GM18858 (cell line): Measurements from ENCODE around the gene IL1RAP.
A peak's percentile ranks its signal among the peaks of the same experiment; 100 is the strongest.

Experiments
- ATAC-seq: cut with Tn5 transposase; IDR thresholded peaks from one replicate; pipeline ENCODE4 v1.9.1; 2021; ENCODE audit not compliant: unreplicated experiment

The IL1RAP gene

DNA sequence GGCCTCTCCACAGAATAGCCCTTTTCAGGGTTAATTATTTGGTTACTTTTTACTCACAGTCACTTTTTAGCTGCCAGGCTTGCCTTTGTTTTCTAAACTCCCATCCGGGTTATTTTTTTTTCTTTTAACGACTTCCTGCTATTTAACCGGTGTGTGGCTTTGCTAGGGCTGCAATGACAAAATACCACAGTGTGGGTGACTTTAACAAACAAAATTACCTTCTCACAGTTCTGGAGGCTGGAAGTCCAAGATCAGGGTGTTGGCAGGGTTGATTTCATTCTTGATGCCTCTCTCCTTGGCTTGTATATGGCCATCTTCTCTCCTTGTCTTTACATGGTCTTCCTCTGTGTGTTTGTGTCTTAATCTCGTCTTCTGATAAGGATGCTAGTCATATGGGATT is 91.5 kb downstream of the IL1RAP start:
- no peak for ATAC-seq

DNA sequence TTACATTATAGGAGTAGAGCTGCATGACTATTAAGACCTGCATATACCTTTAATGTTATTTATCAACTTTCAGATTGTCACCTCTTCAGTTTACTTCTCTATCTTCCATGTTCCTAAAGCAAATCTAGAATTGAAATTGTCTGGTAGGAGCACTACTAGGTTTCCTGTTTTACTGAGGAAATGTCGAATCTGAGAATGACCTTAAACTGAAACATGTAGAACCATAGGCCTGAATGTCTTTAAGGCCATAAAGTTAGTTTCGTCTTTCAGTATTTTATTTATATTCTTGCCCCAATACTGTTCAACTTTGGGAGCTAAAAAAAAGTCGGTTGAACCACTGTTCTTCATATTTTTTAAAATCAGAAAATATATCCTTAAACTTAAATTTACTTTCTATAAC is 92.7 kb downstream of the IL1RAP start:
- no peak for ATAC-seq

DNA sequence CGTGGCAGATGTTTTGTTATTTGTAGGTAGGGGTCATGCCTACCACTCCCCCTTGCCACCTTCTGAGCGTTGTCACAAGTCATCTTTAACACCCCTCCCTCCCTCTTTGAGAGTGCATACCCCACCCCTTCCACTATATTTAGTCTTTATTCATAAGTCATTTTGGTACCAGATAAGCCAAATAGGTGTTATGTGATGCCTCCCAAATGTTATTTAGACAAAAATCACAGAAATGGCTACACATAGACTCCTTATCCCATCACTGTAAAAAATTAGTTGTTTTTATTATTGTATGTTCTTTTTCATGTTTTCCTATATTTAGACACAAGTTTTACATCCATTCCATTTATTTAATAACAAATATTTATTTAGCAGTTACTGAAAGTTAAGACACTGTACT is 93.1 kb downstream of the IL1RAP start:
- ATAC-seq, result no peak

DNA sequence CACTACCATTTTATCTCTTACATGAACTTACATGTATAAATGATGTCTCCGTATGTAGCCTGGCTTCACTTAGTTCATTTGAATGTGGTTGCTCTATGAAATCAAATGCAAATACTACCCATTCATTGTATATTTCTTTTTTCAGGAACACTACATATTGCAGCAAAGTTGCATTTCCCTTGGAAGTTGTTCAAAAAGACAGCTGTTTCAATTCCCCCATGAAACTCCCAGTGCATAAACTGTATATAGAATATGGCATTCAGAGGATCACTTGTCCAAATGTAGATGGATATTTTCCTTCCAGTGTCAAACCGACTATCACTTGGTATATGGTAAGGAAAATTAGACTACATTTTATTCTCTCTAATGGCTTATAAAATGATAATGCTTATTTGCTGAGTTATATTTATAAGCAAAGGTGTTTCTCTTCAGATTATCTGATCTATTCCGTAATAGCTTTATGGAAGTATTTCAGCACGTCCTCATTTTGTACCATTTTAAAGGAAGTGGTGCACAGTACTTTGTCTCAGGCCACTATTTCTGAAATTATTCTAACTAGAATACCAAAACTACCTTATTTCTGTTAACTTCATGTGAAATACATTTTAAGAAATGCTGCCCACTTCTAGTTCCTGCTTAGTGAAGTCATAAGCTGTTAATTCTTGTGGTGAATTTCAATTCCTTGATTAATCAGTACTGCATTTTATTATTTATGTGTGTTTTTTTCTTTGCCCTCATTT is 95.1 kb downstream of the IL1RAP start:
- no peak for ATAC-seq

DNA sequence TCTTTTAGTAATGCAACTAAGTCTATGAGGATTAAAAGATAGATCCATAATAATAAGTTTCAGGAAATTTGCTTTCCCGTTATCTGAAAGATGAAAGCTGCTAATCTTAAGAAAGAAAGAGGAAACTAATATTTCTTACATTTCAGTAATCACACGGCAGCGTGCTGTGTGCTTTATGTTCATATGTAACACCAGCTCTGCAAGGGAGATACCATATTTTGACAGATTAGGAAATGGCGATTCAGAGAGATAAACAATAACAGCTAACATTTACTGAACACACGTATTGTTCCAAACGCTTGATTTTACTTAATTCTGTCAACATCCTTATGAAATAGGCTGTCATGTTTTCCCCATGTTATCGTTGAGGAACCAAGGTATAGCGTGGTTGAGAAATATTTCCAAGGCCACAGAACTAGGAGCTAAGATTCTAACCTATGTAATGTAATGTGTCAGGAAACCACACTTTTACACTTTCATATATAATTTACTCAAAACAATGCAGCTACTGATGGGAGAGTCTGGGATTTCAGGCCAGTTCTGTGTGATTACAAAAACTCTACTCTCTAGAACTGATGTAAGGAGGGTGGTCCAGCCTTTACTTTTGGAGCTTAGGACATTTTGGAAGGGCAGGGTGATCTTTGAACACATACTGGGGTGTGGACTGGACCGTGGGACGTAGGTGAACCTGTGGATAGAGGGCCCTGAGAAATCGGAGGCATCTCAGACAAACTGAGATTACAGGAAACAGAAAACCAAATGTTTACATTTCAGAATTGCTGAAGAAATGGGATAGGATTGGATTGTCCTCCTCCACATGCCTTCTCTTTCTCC is 100.6 kb downstream of the IL1RAP start:
- no peak for ATAC-seq

DNA sequence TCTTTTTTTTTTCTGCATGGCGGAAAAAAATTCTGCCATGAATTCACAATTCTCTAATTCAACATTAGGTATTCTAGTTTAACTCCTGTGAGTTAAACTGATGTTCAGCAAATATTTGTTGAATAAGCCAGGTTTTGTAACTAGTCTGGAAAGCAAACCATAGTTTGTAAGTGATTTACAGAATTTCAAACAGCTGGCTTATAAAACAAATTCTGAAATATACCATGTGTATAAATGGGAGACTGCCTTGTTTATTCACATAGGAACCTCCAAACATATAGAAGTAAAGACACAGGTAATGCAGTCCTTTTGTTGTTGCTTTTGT is 101.1 kb downstream of the IL1RAP start:
- ATAC-seq, result no peak

DNA sequence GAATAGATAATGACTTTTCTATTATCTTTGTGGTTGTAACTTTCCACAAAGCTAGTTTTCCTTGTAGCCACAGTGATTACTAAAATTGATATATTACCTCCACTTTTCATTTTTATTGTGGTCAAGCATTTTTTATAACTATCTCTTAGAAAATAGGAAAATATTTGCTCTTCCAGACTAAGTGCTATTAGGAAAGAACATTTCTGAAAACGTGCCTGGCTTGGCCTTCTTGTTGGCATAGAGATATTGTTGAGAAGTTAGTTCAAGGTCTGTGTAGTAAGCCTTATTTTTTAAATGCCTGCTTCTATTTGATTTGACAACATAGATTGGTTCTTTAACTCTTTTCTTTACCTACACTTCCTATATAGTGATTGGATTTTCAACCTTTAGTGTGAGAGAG is 101.7 kb downstream of the IL1RAP start:
- no peak for ATAC-seq

DNA sequence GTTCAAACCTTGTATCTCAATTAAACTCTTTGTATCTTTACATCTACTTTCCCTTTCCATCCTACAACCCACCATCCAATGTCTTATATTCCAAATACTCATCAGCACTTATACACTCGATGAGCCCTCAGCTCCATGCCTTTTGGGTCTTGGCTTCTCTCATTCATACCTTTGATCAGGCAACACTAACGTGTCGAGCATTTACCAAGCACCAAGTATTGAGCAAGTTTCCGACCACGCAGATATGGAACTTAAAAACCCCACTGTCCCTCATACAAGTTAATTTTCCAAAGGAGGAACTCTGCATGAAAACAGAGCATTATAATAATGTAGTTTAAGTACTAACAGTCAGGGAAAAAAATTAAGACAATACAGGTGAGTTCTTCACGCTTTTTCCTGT is 102.8 kb downstream of the IL1RAP start:
- ATAC-seq, result no peak

DNA sequence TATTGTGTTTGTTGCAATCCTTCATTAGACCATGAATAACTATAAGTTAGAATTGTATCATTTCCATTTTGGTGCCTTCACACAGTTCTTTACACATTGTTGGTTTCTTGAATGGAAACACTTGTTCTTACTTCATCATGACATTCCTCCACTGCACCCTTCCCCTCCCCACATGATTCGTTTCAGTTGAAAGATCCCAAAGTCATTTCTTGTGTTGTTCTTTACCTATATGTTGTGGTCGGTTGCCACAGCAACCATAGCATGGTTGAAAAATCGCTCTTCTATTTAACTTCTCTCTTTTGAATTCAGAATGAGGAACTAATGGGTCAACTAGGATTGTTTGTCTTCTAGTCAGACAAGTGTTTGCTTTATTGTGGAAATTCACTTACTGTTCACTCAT is 103.3 kb downstream of the IL1RAP start:
- ATAC-seq, result peak; percentile 82

DNA sequence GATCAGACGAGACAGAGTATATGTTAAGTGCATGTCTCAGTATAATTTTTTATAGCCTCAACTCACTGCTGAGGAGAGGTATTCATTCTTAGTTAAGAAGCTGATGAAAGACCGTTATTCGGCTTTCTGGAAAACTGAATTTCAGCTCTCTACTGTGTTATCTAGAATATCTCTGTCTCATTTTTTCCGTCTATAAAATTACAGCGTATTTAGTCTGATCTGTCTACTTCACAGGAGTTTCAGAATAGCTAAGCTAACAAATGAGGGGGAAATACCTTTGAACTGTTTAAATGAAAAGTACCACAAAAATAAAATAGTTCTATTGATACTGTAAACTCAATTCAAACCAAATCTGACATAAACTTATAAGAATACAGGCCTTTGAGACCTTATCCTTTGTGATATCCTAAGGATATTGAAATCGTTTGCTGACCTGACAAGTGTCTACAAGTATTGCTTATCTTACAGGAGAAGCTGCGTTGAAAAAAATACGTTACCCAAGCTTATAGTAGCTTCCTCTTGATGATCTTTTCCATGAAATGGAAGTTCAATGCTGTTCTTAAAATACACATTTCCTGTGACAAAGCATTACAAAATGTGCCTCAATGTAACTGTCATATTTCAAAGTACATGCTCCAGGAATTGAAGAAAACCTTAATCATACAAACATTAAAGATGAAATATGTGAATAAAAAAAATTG is 104.6 kb downstream of the IL1RAP start:
- no peak for ATAC-seq

DNA sequence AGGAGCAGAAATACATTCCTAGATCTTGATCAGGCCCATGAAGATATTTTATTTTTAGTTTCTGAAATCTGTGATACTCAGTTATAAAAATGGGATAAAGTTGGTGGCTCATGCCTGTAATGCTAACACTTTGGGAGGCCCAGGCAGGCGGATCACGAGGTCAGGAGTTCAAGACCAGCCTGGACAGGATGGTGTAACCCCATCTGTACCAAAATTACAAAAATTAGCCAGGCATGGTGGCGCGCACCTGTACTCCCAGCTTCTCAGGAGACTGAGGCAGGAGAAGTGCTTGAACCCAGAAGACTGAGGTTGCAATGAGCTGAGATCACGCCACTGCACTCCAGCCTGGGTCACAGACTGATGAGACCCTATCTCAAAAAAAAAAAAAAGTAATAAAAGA is 105.5 kb downstream of the IL1RAP start:
- ATAC-seq, result no peak

DNA sequence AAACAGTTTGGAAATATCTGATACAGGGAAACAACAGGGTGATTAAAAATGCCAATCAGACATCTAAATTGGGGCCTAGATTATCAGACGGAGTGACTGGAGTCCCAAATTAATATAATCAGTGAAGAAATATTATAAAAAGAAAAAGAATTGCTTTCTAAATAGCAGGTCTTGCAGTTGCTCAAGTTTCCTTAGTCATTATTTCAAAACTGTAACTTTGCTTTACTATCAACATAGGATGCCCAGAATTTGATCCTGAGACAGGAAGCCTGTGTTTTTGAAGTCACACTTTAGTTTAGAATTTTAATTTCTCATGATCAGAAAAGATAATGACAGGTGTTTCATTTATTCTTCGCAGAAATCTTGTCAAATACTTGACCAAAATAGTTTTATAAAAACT is 105.9 kb downstream of the IL1RAP start:
- ATAC-seq, result no peak

DNA sequence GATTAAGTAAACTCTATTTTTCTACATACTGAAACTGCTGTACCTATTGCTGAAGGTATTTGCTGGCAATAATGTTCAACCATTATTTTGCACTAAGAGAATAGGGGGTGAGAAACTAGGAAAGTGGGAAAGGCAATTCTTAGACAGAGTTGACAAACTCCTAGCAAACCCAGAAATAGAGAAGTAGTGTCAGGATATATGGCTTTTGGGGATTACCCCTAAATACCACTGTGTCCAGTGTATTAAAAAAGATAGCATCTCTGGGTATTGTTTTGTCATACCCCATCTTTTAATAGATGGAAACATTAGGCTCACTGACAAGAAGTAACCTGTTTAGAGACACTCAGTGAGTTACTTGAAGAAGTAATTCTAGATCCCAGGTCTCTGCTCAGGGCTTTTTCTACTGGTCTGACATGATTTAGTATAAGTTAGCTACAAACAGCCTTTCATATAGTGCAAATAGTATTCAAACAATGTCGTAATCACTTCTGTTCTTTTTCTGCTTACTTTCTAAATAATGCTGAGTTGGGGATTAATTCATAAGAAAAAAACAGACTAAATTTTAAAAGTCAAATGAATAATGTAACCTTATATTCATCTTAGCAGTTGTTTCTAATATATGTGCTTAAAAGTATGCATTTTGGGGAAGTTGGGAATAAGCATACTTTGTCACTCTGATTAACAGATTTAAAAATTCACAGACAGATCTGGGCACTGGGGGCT is 107.2 kb downstream of the IL1RAP start:
- no peak for ATAC-seq

DNA sequence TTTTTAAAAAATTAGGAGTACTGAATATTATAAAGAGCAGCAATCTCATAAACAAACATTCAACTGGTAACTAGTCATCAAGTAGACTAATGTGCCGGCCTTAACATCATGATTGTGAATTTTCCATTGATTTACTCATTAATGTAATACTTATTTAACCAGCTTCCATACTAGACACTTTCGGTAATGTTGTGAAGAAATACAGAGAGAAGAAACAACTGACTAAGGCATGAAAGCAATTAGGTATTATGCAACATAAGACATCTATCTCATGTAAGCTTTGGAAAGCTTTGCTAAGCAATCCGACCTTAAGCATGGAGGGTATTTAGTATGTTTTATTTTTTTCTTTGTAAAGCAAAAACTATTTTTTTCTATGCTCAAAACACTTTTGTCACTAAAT is 108.0 kb downstream of the IL1RAP start:
- ATAC-seq, result no peak

DNA sequence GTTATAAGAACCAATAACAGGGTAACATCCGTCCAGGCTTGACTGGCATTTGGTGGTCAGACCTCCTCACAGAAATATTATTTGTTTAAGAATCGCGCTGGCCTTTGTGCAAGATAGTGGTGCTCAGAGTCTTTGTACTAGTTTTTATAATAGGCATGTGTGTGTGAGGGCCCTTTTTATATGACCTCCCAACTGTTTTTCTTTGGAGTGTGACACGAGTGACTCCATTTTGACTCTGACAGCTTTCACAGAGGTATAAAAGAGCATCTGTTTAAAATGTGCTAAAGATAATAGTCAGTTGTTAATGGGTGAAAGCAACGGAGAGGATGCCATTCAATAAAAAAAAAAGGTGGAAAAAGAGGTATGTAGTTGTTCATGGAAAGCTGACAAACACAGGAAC is 110.4 kb downstream of the IL1RAP start:
- ATAC-seq, result no peak

DNA sequence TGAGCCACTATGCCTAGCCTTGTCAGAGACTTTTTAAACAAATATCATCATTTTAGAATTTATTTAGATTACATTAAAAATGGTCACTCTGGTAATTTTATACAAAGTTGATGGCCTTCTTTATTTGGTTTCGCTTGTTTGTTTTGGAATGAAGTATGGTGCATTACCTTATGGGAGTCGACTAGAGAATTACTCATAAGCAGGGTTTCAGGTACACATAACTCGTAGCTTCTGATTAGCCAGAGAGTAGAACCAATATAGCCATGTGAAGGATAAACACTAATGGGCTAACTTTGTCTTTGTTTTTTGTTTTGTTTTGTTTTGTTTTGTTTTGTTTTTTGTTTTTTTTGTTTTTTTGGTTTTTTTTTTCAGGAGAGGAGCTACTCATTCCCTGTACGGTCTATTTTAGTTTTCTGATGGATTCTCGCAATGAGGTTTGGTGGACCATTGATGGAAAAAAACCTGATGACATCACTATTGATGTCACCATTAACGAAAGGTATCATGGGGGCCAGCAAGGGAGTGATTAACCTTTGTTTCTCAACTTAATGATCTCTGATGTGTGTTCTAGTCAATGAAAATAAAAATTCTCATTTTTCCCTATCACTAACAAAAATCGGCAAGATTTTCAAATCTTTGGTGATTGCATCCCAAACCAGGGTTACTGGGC is 113.2 kb downstream of the IL1RAP start:
- ATAC-seq, result no peak

DNA sequence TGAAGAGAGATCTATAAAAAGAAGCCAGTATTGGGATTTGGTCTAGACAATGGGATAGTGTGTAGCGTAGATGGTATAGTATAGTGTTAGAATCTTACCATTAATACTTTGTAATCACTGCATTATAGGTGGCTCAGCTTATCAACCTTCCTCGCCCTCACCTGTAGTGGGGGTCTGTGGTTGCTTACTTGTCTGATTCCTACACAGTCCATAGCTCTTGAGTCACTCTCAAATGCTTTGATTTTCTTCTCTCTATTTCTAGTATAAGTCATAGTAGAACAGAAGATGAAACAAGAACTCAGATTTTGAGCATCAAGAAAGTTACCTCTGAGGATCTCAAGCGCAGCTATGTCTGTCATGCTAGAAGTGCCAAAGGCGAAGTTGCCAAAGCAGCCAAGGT is 115.2 kb downstream of the IL1RAP start:
- ATAC-seq, result no peak

DNA sequence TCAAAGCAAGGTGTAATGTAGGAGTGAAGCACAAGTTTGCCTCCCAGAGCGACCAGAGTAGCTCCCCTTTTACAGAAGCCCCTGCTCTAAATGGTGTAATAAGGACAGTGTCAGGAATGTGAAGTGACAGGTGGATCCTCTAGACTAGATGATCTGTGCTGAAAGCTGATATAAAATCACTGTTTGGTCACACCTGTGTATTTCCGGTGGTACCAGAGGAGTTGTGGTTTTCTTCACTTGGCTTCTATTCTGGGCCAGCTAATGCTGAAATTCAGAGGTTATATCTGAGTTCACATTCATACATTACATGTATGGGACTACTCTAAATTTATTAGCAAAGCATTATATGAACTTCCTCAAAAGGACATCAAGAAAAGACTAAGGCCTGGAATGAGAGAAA is 117.4 kb downstream of the IL1RAP start:
- no peak for ATAC-seq

DNA sequence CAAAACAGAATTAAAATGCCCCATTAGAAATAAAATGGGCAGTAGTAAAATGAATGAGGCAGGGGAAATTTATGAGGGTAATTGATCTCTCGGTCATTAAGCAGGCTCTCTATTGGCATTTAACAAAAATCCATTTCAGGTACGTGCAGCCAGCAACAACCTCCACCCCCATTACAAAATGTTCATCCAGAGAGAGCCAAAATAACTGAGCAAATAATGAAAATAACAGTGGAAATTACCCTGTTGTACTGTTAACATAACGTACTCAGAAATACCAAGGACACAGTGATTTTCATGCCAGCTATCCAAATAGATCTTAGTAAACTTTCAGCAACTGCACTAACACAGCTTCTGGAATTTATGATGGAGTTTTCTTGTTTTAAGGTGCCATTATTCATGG is 127.7 kb downstream of the IL1RAP start:
- ATAC-seq, result no peak

DNA sequence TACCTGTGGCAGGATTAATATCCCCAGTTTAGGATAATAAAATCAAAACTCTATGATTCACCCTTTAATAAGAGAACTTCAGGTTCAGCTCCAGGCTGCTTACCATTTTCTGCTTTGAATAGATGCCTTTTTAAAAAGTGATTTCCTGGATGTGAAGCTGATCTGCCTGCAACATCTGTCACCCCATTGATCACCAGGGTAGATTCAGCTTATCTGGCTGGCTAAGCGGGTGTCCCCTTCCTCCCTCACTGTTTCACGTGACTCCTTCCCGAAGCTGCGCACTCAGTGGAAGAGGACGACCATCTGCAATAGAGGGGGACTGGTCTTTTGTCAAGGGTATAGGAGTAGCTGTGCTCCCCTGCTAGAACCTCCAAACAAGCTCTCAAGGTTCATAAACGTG is 128.1 kb downstream of the IL1RAP start:
- ATAC-seq, result no peak

DNA sequence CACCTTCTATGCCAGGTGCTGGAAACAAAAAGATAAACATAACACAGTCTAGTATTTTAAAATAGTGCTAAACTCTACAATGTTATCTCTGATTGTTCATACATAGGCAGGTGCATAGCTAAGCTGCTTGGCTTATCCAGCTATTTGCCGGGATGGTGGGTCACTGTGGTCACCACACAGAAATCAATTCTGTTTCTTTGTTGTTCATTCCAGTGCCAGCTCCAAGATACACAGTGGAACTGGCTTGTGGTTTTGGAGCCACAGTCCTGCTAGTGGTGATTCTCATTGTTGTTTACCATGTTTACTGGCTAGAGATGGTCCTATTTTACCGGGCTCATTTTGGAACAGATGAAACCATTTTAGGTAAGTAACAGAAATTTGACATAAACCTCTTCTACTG is 130.2 kb downstream of the IL1RAP start:
- no peak for ATAC-seq
